Right lobe of liver (tissue), 4 donors: ENCODE data around the gene SLC4A4.

Source experiments
- POLR2A ChIP-seq: fragments of 450-650 bp; IDR thresholded peaks from one replicate; pipeline ENCODE4 v1.6.1; 2017; ENCODE audit warnings: antibody characterized with exemption, mild to moderate bottlenecking
- TF ChIP-seq, protein P1 (sequence below), 4 donors: fragments of 200-600 bp in 3 of 4; fragments of 450-650 bp in 1 of 4; IDR thresholded peaks; one replicate each; pipeline versions ENCODE4 v1.5.1 to v1.8.0; 2016 to 2022; ENCODE audit warnings: antibody characterized with exemption in 4 of 4, mild to moderate bottlenecking in 2 of 4
- donor health status: DM: no; HTN: no; CAD: no.
- donor health status: DM: no; HTN: no; CAD: no.
- donor health status: DM: no; HTN: yes; CAD: no.

DNA sequence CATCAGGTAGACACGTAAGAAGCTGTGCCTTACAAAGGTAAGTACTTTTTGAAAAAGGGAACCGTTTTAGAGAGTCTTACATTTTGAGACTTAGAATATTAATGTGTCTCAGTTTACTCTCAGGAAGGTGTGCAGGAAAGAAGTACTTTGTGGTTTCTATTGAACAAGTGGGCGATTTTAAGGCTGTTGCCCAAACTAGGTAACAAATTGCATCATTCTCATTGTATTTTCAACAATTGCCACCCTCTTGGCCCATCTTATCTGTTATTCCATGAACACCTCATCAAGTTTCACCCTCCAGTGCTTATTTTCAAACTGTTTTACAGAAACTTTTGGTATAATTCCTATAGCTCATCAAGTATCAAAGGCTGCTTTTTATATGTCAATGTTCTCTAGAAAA lies 158.3 kb downstream of the SLC4A4 start:
- TF ChIP-seq, protein P1, sequence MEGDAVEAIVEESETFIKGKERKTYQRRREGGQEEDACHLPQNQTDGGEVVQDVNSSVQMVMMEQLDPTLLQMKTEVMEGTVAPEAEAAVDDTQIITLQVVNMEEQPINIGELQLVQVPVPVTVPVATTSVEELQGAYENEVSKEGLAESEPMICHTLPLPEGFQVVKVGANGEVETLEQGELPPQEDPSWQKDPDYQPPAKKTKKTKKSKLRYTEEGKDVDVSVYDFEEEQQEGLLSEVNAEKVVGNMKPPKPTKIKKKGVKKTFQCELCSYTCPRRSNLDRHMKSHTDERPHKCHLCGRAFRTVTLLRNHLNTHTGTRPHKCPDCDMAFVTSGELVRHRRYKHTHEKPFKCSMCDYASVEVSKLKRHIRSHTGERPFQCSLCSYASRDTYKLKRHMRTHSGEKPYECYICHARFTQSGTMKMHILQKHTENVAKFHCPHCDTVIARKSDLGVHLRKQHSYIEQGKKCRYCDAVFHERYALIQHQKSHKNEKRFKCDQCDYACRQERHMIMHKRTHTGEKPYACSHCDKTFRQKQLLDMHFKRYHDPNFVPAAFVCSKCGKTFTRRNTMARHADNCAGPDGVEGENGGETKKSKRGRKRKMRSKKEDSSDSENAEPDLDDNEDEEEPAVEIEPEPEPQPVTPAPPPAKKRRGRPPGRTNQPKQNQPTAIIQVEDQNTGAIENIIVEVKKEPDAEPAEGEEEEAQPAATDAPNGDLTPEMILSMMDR (IDR thresholded peaks at IDR 0.05): no peak
- TF ChIP-seq POLR2A: no peak
